ENCODE results near the gene FARS2.
"Not testable (repeated sequence)": the region's sequence is repeated elsewhere in the genome, so short reads cannot be mapped to it uniquely, and the experiment has no call there.

Gene FARS2

DNA sequence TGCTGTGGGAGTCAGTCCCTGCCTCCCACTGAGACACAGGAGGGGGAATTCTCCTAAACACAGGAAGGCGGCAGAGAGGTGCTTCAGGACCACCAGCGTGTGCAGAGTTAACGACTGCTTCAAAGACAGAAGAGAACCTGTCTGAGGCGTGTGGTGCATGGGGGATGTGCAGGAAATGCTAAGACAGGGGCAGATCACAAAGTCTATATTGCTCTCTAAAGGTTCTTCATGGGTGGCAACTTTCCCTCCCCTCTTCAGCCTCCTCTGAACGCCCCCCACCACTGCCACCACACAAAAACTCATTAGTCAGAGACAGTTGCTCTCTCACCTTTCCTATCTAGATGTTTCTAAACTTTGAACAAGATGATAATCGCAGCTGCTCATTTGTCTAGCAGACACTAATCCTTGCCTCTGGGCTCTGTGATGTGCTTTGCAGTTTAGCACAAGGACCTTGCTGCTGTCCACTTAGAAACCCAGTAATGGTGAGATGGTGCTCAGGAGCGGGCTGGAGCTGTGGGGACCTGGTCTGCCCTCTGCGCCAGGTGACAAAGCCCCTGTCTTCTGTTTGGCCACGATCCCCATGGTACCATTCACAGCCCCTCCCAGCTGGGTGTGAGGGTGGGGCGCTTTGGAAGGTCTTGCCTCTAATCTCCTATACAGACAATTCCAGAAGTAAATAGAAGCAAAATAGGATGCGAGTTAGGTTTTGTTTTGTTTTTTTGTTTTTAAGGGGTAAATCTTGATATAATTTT, 525.8 kb downstream of the FARS2 start:
- no peak overlapping the region for H3K4me3 ChIP-seq (ENCODE audit: low read depth, low read length)
- TF ChIP-seq MYC (IDR thresholded peaks at IDR 0.05; ENCODE audit: low read depth, low read length) (no peak), MAX (IDR thresholded peaks at IDR 0.05; ENCODE audit: low read depth, low read length) (no peak), POLR2A (IDR thresholded peaks at IDR 0.05; ENCODE audit: extremely low read depth, insufficient read length) (no peak)
- TF ChIP-seq, protein P1, sequence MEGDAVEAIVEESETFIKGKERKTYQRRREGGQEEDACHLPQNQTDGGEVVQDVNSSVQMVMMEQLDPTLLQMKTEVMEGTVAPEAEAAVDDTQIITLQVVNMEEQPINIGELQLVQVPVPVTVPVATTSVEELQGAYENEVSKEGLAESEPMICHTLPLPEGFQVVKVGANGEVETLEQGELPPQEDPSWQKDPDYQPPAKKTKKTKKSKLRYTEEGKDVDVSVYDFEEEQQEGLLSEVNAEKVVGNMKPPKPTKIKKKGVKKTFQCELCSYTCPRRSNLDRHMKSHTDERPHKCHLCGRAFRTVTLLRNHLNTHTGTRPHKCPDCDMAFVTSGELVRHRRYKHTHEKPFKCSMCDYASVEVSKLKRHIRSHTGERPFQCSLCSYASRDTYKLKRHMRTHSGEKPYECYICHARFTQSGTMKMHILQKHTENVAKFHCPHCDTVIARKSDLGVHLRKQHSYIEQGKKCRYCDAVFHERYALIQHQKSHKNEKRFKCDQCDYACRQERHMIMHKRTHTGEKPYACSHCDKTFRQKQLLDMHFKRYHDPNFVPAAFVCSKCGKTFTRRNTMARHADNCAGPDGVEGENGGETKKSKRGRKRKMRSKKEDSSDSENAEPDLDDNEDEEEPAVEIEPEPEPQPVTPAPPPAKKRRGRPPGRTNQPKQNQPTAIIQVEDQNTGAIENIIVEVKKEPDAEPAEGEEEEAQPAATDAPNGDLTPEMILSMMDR (IDR thresholded peaks at IDR 0.05; ENCODE audit: low read depth, low read length) = no peak
- DNase-seq (ENCODE audit: low read depth) = no peak

GRCh38 chr6:5789426-5789825, 528.1 kb downstream of the FARS2 start:
- H3K4me3 ChIP-seq (ENCODE audit: low read depth, low read length); DNase-seq (ENCODE audit: low read depth): not testable (repeated sequence)

DNA sequence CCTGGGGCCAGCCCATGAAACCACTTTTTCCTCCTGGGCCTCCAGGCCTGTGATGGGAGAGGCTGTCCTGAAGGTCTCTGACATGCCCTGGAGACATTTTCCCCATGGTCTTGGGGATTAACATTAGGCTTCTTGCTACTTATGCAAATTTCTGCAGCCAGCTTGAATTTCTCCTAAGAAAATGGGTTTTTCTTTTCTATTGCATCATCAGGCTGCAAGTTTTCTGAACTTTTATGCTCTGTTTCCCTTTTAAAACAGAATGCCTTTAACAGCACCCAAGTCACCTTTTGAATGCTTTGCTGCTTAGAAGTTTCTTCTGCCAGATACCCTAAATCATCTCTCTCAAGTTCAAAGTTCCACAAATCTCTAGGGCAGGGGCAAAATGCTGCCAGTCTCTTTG, 535.2 kb downstream of the FARS2 start:
- H3K4me3 ChIP-seq (ENCODE audit: low read depth, low read length) = not testable (repeated sequence)

DNA sequence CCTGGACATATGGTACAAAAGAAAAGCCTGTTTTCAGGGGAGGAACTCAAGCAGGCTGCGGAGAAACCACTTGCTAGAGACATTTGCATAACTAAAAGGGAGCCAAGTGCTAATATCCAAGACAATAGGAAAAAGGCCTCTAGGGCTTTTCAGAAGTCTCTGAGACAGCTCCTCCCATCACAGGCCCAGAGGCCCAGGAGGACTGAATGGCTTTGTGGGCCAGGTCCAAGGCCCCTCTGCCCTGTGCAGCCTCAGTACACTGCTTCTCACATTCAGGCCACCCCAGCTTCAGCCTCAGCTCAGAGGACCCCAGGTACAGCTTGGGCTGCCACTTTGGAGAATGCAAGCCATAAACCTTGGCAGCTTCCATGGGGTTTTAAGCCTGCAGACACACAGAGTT, 545.1 kb downstream of the FARS2 start:
- not testable (repeated sequence) for DNase-seq (ENCODE audit: low read depth); H3K4me3 ChIP-seq (ENCODE audit: low read depth, low read length)

More for the DNA sequence above, 535.2 kb downstream of the FARS2 start:
- DNase-seq (ENCODE audit: low read depth) = not testable (repeated sequence)

GRCh38 chr6:5809450-5809849, 548.1 kb downstream of the FARS2 start:
- no peak overlapping the region for H3K4me3 ChIP-seq (ENCODE audit: low read depth, low read length)
- TF ChIP-seq MYC (IDR thresholded peaks at IDR 0.05; ENCODE audit: low read depth, low read length) (no peak), POLR2A (IDR thresholded peaks at IDR 0.05; ENCODE audit: extremely low read depth, insufficient read length) (no peak)
- TF ChIP-seq, protein P1 (IDR thresholded peaks at IDR 0.05; ENCODE audit: low read depth, low read length) = peak; percentile 2
- no peak for DNase-seq (ENCODE audit: low read depth)

DNA sequence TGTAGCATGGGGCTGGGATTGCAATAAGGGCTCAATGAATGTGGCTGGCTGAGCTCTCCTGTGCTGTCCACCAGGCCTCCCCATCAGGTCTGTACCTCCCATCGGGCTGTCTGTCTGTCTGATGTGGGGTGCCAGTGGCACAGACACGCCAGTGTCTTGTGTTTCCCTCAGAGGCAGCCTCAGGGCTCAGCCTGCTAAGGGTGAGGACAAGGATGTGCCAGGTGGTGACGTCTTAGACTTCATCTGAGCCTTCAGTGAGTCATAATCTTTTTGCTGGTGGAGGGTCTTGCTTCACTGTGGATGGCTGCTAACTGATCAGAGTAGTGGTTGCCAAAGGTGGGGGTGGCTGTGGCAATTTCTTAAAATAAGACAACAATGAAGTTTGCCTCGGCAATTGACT, 550.7 kb downstream of the FARS2 start:
- no peak overlapping the region for H3K4me3 ChIP-seq (ENCODE audit: low read depth, low read length)
- TF ChIP-seq, protein P1 (IDR thresholded peaks at IDR 0.05; ENCODE audit: low read depth, low read length) = no peak
- TF ChIP-seq MYC (IDR thresholded peaks at IDR 0.05; ENCODE audit: low read depth, low read length) (no peak), MAX (IDR thresholded peaks at IDR 0.05; ENCODE audit: low read depth, low read length) (no peak), POLR2A (IDR thresholded peaks at IDR 0.05; ENCODE audit: extremely low read depth, insufficient read length) (no peak)
- no peak for DNase-seq (ENCODE audit: low read depth)

- TF ChIP-seq, protein P1 (IDR thresholded peaks at IDR 0.05; ENCODE audit: low read depth, low read length) = no peak
- TF ChIP-seq POLR2A (IDR thresholded peaks at IDR 0.05; ENCODE audit: extremely low read depth, insufficient read length) (no peak), MYC (IDR thresholded peaks at IDR 0.05; ENCODE audit: low read depth, low read length) (no peak), MAX (IDR thresholded peaks at IDR 0.05; ENCODE audit: low read depth, low read length) (no peak)
- H3K4me3 ChIP-seq (ENCODE audit: low read depth, low read length) = no peak overlapping the region
- no peak for DNase-seq (ENCODE audit: low read depth)
Measured at GRCh38 chr6:5813625-5814027, 552.3 kb downstream of the FARS2 start.

Measured in NB4 (cell line).